Placental pericyte (primary cell): ENCODE measurements around the gene AZU1. TPM values are rescaled to one million over a fixed set of nuclear protein-coding genes. Genes with fewer than 3 reads are reported as not detected.

Experiments used
- small RNA-seq: library from RNA; depleted of rRNA; stranded (forward); fragments of <200 nt; gene quantifications from one replicate; pipeline ENCODE3, GENCODE V24; 2012; ENCODE audit warnings: low replicate concordance
- total RNA-seq: library from RNA; depleted of rRNA; stranded (reverse); fragments of >200 nt; gene quantifications from 2 replicates; pipeline ENCODE4 v1.2.3, GENCODE V29; 2012

Gene AZU1, protein sequence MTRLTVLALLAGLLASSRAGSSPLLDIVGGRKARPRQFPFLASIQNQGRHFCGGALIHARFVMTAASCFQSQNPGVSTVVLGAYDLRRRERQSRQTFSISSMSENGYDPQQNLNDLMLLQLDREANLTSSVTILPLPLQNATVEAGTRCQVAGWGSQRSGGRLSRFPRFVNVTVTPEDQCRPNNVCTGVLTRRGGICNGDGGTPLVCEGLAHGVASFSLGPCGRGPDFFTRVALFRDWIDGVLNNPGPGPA
- not detected in 2 replicates for total RNA-seq

DNA sequence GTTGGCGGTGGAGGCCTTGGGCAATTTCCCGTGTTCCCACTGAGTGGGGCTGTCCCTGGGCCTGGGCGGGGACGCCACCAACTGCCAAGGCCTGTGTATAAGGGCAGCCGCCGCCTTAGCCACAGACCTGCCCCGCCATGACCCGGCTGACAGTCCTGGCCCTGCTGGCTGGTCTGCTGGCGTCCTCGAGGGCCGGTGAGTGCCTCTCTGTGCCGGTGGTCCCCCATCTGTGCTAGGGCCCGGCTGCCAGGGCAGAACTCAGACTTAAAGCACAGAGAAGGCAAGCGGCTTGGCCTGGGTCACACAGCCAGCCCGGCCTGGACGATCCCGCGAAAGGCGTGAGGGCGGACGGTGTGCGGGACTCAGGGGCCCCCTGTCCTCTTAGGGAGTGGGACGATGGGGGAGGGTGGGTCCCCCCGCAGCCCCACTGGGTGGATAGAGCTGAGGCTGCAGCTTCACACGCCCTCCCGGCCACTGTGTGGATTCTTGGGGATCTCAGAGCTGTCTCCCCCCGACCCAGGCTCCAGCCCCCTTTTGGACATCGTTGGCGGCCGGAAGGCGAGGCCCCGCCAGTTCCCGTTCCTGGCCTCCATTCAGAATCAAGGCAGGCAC, at the start of gene AZU1:
AZU1 (plus strand) TSS at position 128 of the 612 bp plus-strand sequence; CDS start at position 138, 10 bp downstream.

GRCh38 chr19:796692-797527, 30.7 kb upstream of the AZU1 start, which contains the start of gene PTBP1:
Gene PTBP1, plus strand, starts transcription at chr19:797452. Its CDS starts 46 bp downstream, at chr19:797498.

GRCh38 chr19:821825-822503, 5.7 kb upstream of the AZU1 start, which contains the start of gene PLPPR3:
Gene PLPPR3, minus strand, starts transcription at chr19:821955. Its CDS starts 396 bp downstream, at chr19:821559.

DNA sequence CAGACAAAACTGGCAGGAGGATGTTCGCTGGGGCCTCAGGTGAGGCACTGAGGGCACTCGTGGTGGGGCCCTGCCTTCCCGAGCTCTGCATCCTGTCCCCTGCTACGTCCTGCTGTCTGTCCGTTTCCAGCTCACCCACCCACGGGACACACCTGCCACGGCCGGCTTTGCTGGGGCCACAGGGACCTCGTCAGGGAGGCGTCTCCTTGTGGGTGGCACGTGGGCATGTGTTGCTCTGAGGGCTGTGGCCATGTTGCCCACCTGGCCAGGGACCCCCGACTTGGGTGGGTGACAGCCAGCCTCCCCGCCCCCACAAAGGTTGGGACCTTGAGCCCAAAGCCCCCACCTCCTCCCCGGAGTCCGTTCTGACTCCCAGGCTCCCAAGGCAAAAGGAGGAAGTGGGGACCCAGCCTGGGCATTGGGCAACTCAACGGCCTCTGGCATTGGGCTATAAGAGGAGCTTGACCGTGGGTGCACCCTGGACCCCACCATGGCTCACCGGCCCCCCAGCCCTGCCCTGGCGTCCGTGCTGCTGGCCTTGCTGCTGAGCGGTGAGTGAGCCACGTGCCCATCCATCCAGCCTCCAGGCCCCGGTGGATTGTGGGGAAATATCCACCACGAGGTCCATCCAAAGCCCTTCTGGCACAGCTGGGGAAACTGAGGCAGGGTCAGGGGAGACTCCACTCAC, 13.0 kb downstream of the AZU1 start, which contains the start of gene PRTN3:
PRTN3 (plus strand) TSS at position 481 of the 688 bp plus-strand sequence; CDS start at position 491, 10 bp downstream.

DNA sequence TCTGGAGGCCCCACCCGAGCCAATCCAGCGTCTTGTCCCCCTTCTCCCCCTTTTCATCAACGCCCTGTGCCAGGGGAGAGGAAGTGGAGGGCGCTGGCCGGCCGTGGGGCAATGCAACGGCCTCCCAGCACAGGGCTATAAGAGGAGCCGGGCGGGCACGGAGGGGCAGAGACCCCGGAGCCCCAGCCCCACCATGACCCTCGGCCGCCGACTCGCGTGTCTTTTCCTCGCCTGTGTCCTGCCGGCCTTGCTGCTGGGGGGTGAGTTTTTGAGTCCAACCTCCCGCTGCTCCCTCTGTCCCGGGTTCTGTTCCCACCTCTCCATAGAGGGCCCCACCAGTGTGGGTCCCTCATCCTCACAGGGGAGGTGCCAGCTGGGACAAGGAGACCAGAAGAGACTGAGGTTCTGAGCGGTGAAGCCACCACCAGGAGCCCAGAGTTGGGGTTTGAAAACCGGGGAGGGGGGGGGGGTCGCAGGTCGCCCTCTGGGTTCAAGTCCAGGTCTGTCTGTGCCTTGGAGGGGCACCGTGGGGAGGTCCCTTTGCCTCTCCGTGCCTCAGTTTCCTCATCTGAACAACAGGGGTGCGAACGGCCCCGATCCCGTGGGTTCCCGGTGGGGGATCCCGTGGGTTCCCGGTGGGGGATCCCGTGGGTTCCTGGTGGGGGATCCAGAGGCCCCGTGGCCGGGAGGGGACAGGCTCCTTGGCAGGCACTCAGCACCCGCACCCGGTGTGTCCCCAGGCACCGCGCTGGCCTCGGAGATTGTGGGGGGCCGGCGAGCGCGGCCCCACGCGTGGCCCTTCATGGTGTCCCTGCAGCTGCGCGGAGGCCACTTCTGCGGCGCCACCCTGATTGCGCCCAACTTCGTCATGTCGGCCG, 24.7 kb downstream of the AZU1 start, which contains the start of gene ELANE:
ELANE (plus strand) TSS at position 168 of the 878 bp plus-strand sequence; CDS start at position 194, 26 bp downstream.

DNA sequence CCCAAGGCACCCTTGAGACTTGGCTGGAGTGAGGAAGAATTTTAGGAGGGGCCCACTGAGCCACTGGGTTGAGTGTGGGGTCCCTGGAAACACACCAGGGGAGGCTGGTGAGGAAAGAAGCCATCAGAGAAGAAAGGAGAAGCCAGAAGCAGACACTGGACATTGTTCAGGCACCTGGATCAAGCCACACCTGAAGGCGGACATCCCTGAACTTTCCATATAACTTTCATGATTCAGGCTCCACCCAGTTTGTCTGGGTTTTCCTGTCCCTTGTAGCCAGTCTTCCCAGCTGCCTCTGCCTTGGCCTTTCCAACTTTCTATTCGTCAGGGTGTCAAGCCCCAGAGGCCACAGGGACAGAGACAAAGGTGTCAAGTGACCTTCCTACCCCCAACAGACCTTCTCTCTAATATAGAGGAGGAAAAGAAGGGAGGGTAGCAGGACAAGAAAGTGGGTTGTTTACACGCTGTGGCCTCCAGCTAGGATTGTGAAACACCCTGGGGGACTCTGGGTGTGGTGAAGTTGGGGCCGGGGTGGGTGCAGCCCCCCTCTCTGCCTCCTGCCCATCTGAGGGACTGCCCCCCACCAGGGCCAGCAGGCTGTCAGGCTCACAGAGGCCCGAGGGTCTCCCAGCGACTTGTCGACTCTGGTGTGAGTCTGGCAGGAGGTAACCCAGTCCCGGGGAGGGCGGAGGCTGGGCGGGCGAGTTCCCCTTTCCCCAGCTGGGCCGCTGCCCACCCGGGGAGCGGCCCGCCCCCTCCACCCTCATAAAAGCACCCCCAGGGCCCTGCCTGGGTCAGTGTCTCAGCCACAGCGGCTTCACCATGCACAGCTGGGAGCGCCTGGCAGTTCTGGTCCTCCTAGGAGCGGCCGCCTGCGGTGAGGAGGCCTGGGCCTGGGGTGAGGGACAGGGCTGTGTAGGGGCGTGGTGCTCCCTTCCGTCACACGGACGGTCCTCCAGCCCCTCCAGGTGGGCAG, 31.5 kb downstream of the AZU1 start, which contains the start of gene CFD:
CFD (plus strand) TSS at position 797 of the 976 bp plus-strand sequence; CDS start at position 823, 26 bp downstream.

Small RNA genes lying within 50 kb of the gene (small RNA-seq; reads per million reads assigned to genes)
- gene MIR3187, result not detected

Other genes starting within 250 kb of the AZU1 start
- 1.0 and 1.8 TPM in 2 replicates for gene HCN2, start 238.0 kb upstream of the AZU1 start, total RNA-seq
- 20.6 and 35.2 TPM in 2 replicates for gene POLRMT, start 194.3 kb upstream of the AZU1 start, total RNA-seq
- gene FGF22, start 188.0 kb upstream of the AZU1 start, total RNA-seq, result not detected in 2 replicates
- gene RNF126, start 164.6 kb upstream of the AZU1 start, total RNA-seq, result 52.7 and 82.6 TPM in 2 replicates
- gene FSTL3, start 151.4 kb upstream of the AZU1 start, total RNA-seq, result 98.0 and 117 TPM in 2 replicates
- gene PRSS57, start 132.4 kb upstream of the AZU1 start, total RNA-seq, result not detected in 2 replicates
- gene PALM, start 118.9 kb upstream of the AZU1 start, total RNA-seq, result 0.72 and 8.5 TPM in 2 replicates
- 0.14 and 0.22 TPM in 2 replicates for gene MISP, start 76.7 kb upstream of the AZU1 start, total RNA-seq
- gene PTBP1, start 30.4 kb upstream of the AZU1 start, total RNA-seq, result 117 and 262 TPM in 2 replicates
- 0.22 TPM in 1 of 2 replicates, not detected in the other for gene PLPPR3, start 5.9 kb upstream of the AZU1 start, total RNA-seq
- not detected in 2 replicates for gene PRTN3, start 13.2 kb downstream of the AZU1 start, total RNA-seq
- gene ELANE, start 24.5 kb downstream of the AZU1 start, total RNA-seq, result not detected in 2 replicates
- gene CFD, start 31.8 kb downstream of the AZU1 start, total RNA-seq, result 2.4 and 62.4 TPM in 2 replicates
- gene MED16, start 65.3 kb downstream of the AZU1 start, total RNA-seq, result 45.8 and 58.6 TPM in 2 replicates
- not detected in 2 replicates for gene RNU6-9, start 65.6 kb downstream of the AZU1 start, total RNA-seq
- gene R3HDM4, start 85.4 kb downstream of the AZU1 start, total RNA-seq, result 32.2 and 41.9 TPM in 2 replicates
- gene KISS1R, start 89.5 kb downstream of the AZU1 start, total RNA-seq, result 0.14 TPM in 1 of 2 replicates, not detected in the other
- 83.9 and 112 TPM in 2 replicates for gene ARID3A, start 98.2 kb downstream of the AZU1 start, total RNA-seq
- 55.7 and 58.2 TPM in 2 replicates for gene WDR18, start 156.5 kb downstream of the AZU1 start, total RNA-seq
- gene GRIN3B, start 172.6 kb downstream of the AZU1 start, total RNA-seq, result 0.14 and 0.66 TPM in 2 replicates
- 119 and 132 TPM in 2 replicates for gene TMEM259, start 193.3 kb downstream of the AZU1 start, total RNA-seq
- gene RNU6-2, start 193.7 kb downstream of the AZU1 start, total RNA-seq, result not detected in 2 replicates
- 541 and 553 TPM in 2 replicates for gene CNN2, start 198.8 kb downstream of the AZU1 start, total RNA-seq
- 18.0 and 19.0 TPM in 2 replicates for gene ABCA7, start 212.3 kb downstream of the AZU1 start, total RNA-seq
- gene ARHGAP45, start 239.3 kb downstream of the AZU1 start, total RNA-seq, result 1.7 and 3.5 TPM in 2 replicates